AG04449 (cell line): ENCODE data around the gene HDLBP.

Experiments
- CTCF ChIA-PET: fragments of 350-600 bp; formaldehyde crosslinking; extraction: SDS; loops from one replicate; lab custom pipeline; 2021; ENCODE audit warnings: antibody characterized with exemption; lab: Yijun Ruan, JAX
- POLR2A ChIA-PET: fragments of 400-600, 350-600 bp; formaldehyde crosslinking; extraction: SDS; loops from one replicate; lab custom pipeline; 2020; ENCODE audit warnings: antibody characterized with exemption, inconsistent platforms; lab: Yijun Ruan, JAX
- DNase-seq: peaks from one replicate; pipeline ENCODE4 v3.0.0-alpha.2; 2010; ENCODE audit warnings: low read depth, low spot score
- H3K4me3 ChIP-seq: 2 replicates; pipeline ENCODE4 v1.5.1; 2011; ENCODE audit warnings: low read depth, mild to moderate bottlenecking, control low read depth, low read length
- CTCF ChIP-seq: IDR thresholded peaks from one replicate; pipeline ENCODE4 v1.5.1; 2011; ENCODE audit warnings: mild to moderate bottlenecking, moderate library complexity, low read length, control low read depth, inconsistent platforms; ENCODE audit not compliant: insufficient read depth; ENCODE audit errors: missing control alignments

Gene HDLBP

GRCh38 chr2:241316825-241317224, 1.4 kb upstream of the HDLBP start:
- H3K4me3 ChIP-seq, result peak overlapping the region; percentile 96
- POLR2A ChIA-PET, result no interaction called here
- DNase-seq, result no peak
- CTCF ChIA-PET, result no interaction called here
- TF ChIP-seq CTCF, result no peak

- no peak for TF ChIP-seq CTCF
- CTCF ChIA-PET, result interaction anchor here (1.0 to 3.8 kb wide), 9 partner anchors 8 to 75 kb away, joined by 3 to 23 read pairs (median 4); no protein-coding TSS in a partner anchor
- peak within 1 kb of the TSS; percentile 96 for H3K4me3 ChIP-seq
- POLR2A ChIA-PET, result interaction anchor here (1.0 to 1.5 kb wide), 5 partner anchors 15 to 91 kb away, joined by 3 to 6 read pairs (median 4); no protein-coding TSS in a partner anchor
- no peak for DNase-seq
Measured at GRCh38 chr2:241315879-241316631, 583 bp upstream of the HDLBP start, which contains the start of gene SEPTIN2. Gene SEPTIN2 (plus strand): TSS chr2:241315925. CDS start chr2:241324233, 8,308 bp downstream.

- TF ChIP-seq CTCF, result no peak
- ChIA-PET CTCF (interaction anchor here (1.1 to 3.8 kb wide), 10 partner anchors 8 to 225 kb away, joined by 3 to 23 read pairs (median 4); no protein-coding TSS in a partner anchor), POLR2A (interaction anchor here (0.6 to 1.5 kb wide), 14 partner anchors 8 to 89 kb away, joined by 3 to 8 read pairs (median 4); no protein-coding TSS in a partner anchor)
- peak overlapping the region; percentile 90 for H3K4me3 ChIP-seq
- no peak for DNase-seq
Measured at GRCh38 chr2:241314226-241315092, 1.0 kb downstream of the HDLBP start.

GRCh38 chr2:241313543-241314095, 1.9 kb downstream of the HDLBP start:
- ChIA-PET CTCF (interaction anchor here (1.1 to 3.8 kb wide), 3 partner anchors 11 to 20 kb away, joined by 3 to 23 read pairs (median 4); no protein-coding TSS in a partner anchor), POLR2A (interaction anchor here (0.6 to 1.2 kb wide), 2 partner anchors 19 to 78 kb away, joined by 3 read pairs; no protein-coding TSS in a partner anchor)
- TF ChIP-seq CTCF, result no peak
- DNase-seq, result no peak
- peak overlapping the region; percentile 90 for H3K4me3 ChIP-seq

DNA sequence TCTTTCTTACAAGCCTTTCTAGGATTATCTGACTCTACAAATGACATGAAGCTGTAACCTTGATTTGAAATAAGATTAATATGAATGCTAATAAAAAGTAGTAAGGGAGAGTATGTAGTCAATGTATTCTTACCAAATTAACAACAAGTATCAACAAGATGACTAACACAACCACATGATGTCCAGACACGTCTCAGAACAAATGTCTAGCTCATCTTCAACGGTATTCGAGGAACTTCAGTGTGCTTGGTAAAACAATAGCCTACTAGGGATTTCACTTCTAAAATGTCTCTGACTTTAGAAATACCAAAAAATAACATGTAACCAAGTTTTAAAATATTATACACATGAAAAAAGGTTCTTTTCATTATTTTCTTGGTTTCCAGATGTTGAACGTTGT, 3.4 kb downstream of the HDLBP start:
- no peak for TF ChIP-seq CTCF
- ChIA-PET CTCF (interaction anchor here (0.8 kb wide), 1 partner anchor 17 kb away, joined by 3 read pairs; no protein-coding TSS in a partner anchor), POLR2A (interaction anchor here (0.8 kb wide), 1 partner anchor 20 kb away, joined by 5 read pairs; no protein-coding TSS in a partner anchor)
- no peak for DNase-seq
- H3K4me3 ChIP-seq, result no peak overlapping the region
